HepG2 (cell line): ENCODE measurements around the gene GPSM1. TPM values are rescaled to one million over a fixed set of nuclear protein-coding genes. Genes with fewer than 3 reads are reported as not detected.
A peak's percentile ranks its signal among the peaks of the same experiment; 100 is the strongest.

Experiments used
- ELF1 ChIP-seq: sonication (generic); formaldehyde crosslinking; IDR thresholded peaks from 2 replicates; pipeline ENCODE4 v1.4.0; 2020; ENCODE audit warnings: missing genetic modification reagents
- FOXA3 ChIP-seq: IDR thresholded peaks from 2 replicates; pipeline ENCODE4 v1.6.1; 2016; ENCODE audit warnings: missing genetic modification reagents, missing compliant biosample characterization
- FOXK1 ChIP-seq: sonication (generic); formaldehyde crosslinking; IDR thresholded peaks from 2 replicates; pipeline ENCODE4 v1.4.0; 2020; ENCODE audit warnings: low read depth, missing genetic modification reagents, borderline replicate concordance
- FOXO1 ChIP-seq: sonication (generic); formaldehyde crosslinking; IDR thresholded peaks from 2 replicates; pipeline ENCODE4 v1.4.0; 2020; ENCODE audit warnings: missing genetic modification reagents
- HDAC2 ChIP-seq: sonication (generic); formaldehyde crosslinking; IDR thresholded peaks from 2 replicates; pipeline ENCODE4 v1.4.0; 2020; ENCODE audit warnings: missing genetic modification reagents
- MLX ChIP-seq: IDR thresholded peaks from 2 replicates; pipeline ENCODE4 v1.6.1; 2016
- MTF2 ChIP-seq: sonication (generic); formaldehyde crosslinking; IDR thresholded peaks from 2 replicates; pipeline ENCODE4 v1.5.0; 2020; ENCODE audit warnings: missing genetic modification reagents, borderline replicate concordance
- NCOA1 ChIP-seq: sonication (generic); formaldehyde crosslinking; IDR thresholded peaks from 2 replicates; pipeline ENCODE4 v1.9.0; 2021; ENCODE audit warnings: missing genetic modification reagents
- RCOR2 ChIP-seq: IDR thresholded peaks from 2 replicates; pipeline ENCODE4 v1.6.1; 2016; ENCODE audit warnings: missing biosample characterization, missing genetic modification reagents
- SMYD3 ChIP-seq: sonication (generic); formaldehyde crosslinking; IDR thresholded peaks from 2 replicates; pipeline ENCODE4 v1.8.1; 2023; ENCODE audit warnings: mild to moderate bottlenecking, missing genetic modification reagents
- ZBTB26 ChIP-seq: IDR thresholded peaks from 2 replicates; pipeline ENCODE4 v1.6.1; 2016; ENCODE audit warnings: missing compliant biosample characterization, missing genetic modification reagents, borderline replicate concordance
- ZFYVE20 ChIP-seq: sonication (generic); formaldehyde crosslinking; IDR thresholded peaks from 2 replicates; pipeline ENCODE4 v1.8.0; 2023; ENCODE audit warnings: low read depth, mild to moderate bottlenecking, moderate library complexity, missing genetic modification reagents, borderline replicate concordance
- ZNF205 ChIP-seq: IDR thresholded peaks from 2 replicates; pipeline ENCODE4 v1.6.1; 2018; ENCODE audit warnings: missing biosample characterization, missing genetic modification reagents
- ZNF335 ChIP-seq: sonication (generic); formaldehyde crosslinking; IDR thresholded peaks from 2 replicates; pipeline ENCODE4 v1.4.0; 2020; ENCODE audit warnings: missing genetic modification reagents
- ZNF558 ChIP-seq: sonication (generic); formaldehyde crosslinking; IDR thresholded peaks from 2 replicates; pipeline ENCODE4 v1.9.0; 2022; ENCODE audit warnings: mild to moderate bottlenecking, missing genetic modification reagents, borderline replicate concordance
- ZNF564 ChIP-seq: sonication (generic); formaldehyde crosslinking; IDR thresholded peaks from 2 replicates; pipeline ENCODE4 v1.8.1; 2023; ENCODE audit warnings: mild to moderate bottlenecking, missing genetic modification reagents
- polyA plus RNA-seq, 8 experiments: library from polyadenylated mRNA; depleted of rRNA in 3 of 8; stranded (reverse) in 7 of 8; unstranded in 1 of 8; fragments of >200 nt; fragmentation: Illumina TruSeq in 4 of 8; extraction: Trizol in 4 of 8; gene quantifications; 2 replicates each; pipeline versions ENCODE4 v1.2.1 to v1.2.3, GENCODE V29; 2011 to 2016; ENCODE audit warnings: low read depth in 4 of 8, missing spikeins in 1 of 8, mixed read lengths in 1 of 8; ENCODE audit not compliant: insufficient read depth in 1 of 8
- total RNA-seq, 5 experiments: library from RNA; depleted of rRNA; stranded (reverse); fragments of >200 nt; fragmentation: Illumina TruSeq; extraction: Trizol; gene quantifications; 2 replicates each; pipeline ENCODE4 v1.2.3, GENCODE V29; 2016; ENCODE audit warnings: low read depth in 1 of 5
- TF ChIP-seq, protein P1 (sequence below): sonication (generic); formaldehyde crosslinking; IDR thresholded peaks from 2 replicates; pipeline ENCODE4 v1.4.0; 2020; ENCODE audit warnings: missing genetic modification reagents, borderline replicate concordance
- TF ChIP-seq, protein P2 (sequence below): IDR thresholded peaks from 2 replicates; pipeline ENCODE4 v1.6.1; 2016; ENCODE audit warnings: low read depth
- TF ChIP-seq, protein P3 (sequence below): sonication (generic); formaldehyde crosslinking; conservative IDR thresholded peaks from 2 replicates; pipeline ENCODE4 v1.4.0; 2020; ENCODE audit warnings: missing genetic modification reagents

Gene GPSM1
- total and polyA plus RNA-seq, 2 of the 13 experiments (the other 11 are each of a cell fraction or from before 2014, with no cell fraction given), result 1.0 to 2.4 TPM

DNA sequence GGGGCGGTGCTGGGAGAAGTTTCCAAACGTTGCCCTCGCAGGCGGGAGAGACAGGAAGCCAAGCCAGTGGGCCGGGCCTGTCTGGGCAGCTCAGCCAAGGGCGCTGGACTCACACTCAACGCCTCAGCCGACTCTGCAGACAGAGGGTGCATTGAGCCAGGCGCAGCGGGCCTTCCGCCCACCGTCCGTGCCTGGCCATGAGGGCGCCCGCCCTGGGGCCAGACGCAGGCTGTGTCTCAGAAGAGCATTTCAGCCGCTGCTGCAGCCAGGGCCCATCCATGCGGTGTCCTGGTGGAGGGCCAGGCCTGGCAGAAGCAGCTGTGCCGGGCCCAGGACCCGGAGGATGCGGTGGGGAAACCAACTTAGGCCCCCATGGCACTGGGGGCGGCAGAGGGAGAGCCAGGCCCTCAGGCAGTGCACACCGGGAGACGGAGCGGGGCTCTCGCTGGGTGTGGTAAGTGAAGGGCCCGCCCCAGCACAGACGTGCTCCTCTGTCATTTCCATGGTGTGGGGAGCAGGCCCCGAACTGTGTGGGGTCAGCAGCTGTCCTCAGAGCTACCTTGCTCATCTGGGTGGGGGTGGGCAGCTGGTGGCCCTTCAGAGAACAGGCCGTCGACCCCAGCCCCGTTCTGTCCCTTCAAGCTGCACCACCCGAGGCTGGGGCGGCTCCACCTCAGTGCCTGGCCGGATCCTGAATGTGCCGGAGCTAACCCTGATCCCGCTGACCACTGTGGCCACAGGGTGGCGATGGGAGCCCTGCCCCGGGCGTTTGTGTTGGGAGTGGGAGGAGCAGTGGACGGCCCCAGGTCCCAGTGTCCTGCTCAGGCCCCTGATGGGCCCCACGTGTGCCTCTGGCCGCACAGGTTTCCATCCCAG is 18.2 kb downstream of the GPSM1 start (continued):
- TF ChIP-seq, protein P1, sequence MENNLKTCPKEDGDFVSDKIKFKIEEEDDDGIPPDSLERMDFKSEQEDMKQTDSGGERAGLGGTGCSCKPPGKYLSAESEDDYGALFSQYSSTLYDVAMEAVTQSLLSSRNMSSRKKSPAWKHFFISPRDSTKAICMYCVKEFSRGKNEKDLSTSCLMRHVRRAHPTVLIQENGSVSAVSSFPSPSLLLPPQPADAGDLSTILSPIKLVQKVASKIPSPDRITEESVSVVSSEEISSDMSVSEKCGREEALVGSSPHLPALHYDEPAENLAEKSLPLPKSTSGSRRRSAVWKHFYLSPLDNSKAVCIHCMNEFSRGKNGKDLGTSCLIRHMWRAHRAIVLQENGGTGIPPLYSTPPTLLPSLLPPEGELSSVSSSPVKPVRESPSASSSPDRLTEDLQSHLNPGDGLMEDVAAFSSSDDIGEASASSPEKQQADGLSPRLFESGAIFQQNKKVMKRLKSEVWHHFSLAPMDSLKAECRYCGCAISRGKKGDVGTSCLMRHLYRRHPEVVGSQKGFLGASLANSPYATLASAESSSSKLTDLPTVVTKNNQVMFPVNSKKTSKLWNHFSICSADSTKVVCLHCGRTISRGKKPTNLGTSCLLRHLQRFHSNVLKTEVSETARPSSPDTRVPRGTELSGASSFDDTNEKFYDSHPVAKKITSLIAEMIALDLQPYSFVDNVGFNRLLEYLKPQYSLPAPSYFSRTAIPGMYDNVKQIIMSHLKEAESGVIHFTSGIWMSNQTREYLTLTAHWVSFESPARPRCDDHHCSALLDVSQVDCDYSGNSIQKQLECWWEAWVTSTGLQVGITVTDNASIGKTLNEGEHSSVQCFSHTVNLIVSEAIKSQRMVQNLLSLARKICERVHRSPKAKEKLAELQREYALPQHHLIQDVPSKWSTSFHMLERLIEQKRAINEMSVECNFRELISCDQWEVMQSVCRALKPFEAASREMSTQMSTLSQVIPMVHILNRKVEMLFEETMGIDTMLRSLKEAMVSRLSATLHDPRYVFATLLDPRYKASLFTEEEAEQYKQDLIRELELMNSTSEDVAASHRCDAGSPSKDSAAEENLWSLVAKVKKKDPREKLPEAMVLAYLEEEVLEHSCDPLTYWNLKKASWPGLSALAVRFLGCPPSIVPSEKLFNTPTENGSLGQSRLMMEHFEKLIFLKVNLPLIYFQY (CRISPR knock-in tag), result peak; percentile 33; the same call in 1 of the 2 replicates
- TF ChIP-seq, protein P2, sequence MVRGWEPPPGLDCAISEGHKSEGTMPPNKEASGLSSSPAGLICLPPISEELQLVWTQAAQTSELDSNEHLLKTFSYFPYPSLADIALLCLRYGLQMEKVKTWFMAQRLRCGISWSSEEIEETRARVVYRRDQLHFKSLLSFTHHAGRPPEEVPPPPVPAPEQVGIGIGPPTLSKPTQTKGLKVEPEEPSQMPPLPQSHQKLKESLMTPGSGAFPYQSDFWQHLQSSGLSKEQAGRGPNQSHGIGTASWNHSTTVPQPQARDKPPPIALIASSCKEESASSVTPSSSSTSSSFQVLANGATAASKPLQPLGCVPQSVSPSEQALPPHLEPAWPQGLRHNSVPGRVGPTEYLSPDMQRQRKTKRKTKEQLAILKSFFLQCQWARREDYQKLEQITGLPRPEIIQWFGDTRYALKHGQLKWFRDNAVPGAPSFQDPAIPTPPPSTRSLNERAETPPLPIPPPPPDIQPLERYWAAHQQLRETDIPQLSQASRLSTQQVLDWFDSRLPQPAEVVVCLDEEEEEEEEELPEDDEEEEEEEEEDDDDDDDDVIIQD (CRISPR knock-in tag), result no peak
- TF ChIP-seq NCOA1 (CRISPR knock-in tag) (0 out of 2 replicates have a peak, but pooled peaks have one; percentile 61), FOXO1 (CRISPR knock-in tag) (0 out of 2 replicates have a peak, but pooled peaks have one; percentile 38), FOXA3 (peak; percentile 36; the same call in 1 of the 2 replicates), FOXK1 (peak; percentile 56; the same call in 1 of the 2 replicates), ZNF335 (CRISPR knock-in tag) (no peak), ZBTB26 (CRISPR knock-in tag) (no peak), HDAC2 (CRISPR knock-in tag) (peak; percentile 74), SMYD3 (CRISPR knock-in tag) (0 out of 2 replicates have a peak, but pooled peaks have one; percentile 21), ZNF205 (CRISPR knock-in tag) (peak; percentile 31; the same call in 1 of the 2 replicates), MTF2 (peak; percentile 67), RCOR2 (CRISPR knock-in tag) (peak; percentile 35; the same call in 1 of the 2 replicates), MLX (CRISPR knock-in tag) (no peak), ZFYVE20 (CRISPR knock-in tag) (no peak), ZNF564 (CRISPR knock-in tag) (no peak), ZNF558 (CRISPR knock-in tag) (no peak; the same call in 1 of the 2 replicates), ELF1 (CRISPR knock-in tag) (peak; percentile 66)
- TF ChIP-seq, protein P3, sequence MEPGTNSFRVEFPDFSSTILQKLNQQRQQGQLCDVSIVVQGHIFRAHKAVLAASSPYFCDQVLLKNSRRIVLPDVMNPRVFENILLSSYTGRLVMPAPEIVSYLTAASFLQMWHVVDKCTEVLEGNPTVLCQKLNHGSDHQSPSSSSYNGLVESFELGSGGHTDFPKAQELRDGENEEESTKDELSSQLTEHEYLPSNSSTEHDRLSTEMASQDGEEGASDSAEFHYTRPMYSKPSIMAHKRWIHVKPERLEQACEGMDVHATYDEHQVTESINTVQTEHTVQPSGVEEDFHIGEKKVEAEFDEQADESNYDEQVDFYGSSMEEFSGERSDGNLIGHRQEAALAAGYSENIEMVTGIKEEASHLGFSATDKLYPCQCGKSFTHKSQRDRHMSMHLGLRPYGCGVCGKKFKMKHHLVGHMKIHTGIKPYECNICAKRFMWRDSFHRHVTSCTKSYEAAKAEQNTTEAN (CRISPR knock-in tag), result peak; percentile 45; the same call in 1 of the 2 replicates
